GM18858 (cell line): ENCODE data around the gene ANK3.
A peak's percentile ranks its signal among the peaks of the same experiment; 100 is the strongest.

Experiments
- ATAC-seq: cut with Tn5 transposase; IDR thresholded peaks from one replicate; pipeline ENCODE4 v1.9.1; 2021; ENCODE audit not compliant: unreplicated experiment

The ANK3 gene

GRCh38 chr10:60003651-60004523, 385.8 kb downstream of the ANK3 start:
- ATAC-seq, result no peak

- ATAC-seq, result no peak
Observed at GRCh38 chr10:60000747-60001146, 388.9 kb downstream of the ANK3 start.

DNA sequence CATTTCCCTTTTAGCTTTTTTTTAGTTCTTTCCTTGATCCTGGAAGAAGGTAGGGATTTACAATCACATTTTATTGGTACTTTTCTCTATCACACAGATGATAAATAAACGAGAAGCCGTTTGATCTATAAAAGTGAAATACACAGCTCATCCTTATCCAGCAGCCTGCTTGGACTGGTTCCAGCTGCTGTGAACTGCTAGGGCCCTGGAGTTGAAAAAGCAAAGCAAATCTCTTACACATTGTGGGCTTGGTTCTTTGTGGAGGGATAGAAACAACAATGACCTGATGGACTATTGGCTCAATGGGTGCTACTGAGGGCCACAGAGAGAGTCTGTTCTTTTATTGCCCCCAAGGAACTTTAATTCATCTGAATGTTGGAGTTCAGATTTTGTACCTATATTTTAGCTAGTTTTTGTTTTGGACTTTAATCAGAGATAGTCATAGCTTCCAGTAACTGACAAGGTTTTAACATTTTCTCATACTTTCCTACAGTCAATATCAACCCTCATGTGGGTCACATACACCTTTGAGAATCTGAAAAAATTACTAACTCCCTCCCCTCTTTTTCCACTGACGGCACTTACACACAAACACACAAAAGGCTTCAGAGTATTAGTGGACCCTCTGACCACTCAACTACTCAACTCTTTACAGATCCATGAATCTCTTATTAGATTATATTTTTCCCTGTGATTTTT, 391.7 kb downstream of the ANK3 start:
- no peak for ATAC-seq

DNA sequence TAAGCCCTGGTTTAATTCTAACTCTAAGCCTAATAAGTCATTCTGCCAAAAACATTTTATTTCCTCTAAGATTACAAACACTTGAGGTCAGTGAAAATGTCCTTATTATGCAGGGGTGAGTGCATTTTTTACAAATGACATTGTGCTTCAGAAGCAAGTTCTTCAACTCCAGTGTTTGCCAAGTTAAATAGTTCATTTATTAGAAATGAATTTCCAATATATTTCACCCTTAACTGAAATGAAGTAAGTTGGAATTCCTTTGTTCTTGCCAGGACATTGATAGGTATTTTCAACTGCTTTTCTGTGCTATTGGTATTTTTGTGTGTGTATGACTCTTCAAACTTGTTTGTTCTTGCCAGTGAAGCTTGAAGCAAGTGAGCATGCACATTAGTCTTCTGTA, 393.8 kb downstream of the ANK3 start:
- ATAC-seq, result no peak

DNA sequence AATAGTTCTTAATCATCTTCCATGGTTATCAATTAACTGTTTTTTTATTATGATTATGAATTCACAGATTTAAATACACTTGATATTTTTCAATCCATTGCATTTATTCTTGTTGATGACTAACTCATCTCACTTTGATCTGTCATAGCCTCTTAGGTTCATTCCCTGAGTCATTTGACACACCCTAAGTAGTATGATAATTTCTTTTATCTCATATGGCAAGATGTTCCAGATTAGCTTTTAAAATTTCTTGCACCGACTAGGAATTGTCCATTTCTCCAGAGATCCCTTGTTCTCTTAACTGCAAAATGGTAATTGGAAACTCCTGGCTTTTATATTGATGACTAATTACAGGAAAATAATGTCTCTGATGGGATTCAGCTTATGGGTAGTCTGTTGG, 395.7 kb downstream of the ANK3 start:
- no peak for ATAC-seq

GRCh38 chr10:59991661-59992060, 398.0 kb downstream of the ANK3 start:
- ATAC-seq, result peak; percentile 80

DNA sequence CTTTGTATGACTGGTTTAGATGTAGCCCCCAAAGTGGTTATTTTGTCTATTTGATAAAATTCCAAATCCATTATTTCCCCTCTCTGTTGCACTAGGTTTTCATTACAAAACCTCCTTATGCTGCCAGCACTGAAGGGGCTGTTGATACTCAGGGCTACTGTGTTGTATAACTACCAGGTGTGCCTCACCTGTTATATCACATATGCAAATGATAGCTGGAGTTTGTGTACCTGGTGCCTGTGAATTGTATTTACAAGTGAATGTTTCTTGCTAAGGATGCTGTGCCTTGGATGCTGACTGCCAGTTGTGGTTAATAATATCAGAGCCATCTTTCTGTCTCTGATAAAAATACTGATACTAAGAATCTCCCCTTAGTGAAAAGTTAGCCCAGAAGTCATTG, 398.6 kb downstream of the ANK3 start:
- no peak for ATAC-seq

DNA sequence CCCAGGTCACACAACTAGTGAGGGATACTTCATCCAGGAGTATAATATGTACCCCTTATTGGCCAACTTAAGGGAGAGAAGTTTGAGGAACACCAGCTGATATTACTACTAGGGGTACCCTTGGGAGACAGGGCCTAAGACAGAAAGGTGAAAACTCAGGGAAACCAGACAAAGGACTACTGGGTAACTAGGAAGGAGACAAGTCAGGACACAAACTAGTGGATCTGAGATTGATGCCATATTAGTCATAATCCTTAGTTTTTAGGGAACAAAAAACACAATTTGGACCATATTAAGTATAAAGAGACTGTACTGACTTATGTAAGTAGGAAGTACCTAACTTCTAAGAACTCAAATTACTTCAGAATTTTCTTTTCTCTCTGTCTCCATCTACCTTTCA, 404.0 kb downstream of the ANK3 start:
- ATAC-seq, result no peak

DNA sequence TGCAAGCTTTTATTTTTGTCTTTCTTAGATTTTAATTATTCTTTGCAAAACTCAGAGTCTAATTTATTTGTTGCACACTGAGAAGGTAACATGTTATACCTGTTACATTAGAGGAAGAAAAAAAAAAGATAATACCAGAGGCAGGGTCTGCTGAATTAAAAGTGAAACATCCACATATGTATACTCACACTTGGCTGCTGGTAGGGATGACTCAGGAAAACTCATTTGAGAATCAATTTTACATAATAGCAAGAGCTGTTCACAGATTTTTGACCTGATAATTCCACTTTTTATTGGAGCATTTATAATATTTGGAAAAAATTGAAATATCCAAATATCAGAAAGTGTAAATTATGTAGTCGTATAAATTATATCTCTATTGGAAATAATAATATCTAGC, 405.3 kb downstream of the ANK3 start:
- ATAC-seq, result no peak

DNA sequence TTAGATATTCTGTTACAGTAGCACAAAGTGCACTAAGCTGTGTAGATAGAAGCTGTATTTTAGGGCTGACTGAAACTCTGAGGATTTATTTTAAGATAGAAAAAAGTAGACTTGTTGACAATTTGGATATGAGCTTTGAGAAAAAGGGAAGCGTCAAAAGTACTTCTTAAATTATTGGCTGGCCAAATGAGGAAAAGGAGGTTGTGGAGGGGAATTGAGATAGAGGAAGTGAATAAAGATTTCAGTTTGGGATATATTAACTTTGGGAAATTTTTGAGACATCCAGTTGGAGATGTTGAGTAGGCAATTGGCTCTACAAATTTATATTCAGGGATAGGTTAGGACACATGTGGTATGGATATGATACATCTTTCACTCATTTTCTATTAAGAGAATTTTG, 409.3 kb downstream of the ANK3 start:
- no peak for ATAC-seq

DNA sequence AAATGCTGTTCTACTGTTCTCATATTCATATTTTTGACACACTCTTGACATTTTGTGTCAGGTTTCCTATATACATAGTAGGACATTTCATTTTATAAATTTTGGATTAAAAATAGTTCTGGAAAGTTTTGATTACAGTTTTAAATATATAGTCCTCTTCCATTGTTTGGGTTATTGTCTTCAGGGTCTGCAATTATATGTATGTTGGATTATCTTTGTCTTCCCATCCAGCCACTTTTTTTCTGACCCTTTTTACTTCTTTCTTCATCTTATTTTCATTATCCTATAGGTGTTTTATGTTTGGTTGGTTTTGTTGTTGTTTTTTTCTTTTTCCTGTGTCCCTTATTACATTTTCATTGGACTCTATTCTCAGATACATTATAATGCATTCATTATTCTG, 412.2 kb downstream of the ANK3 start:
- no peak for ATAC-seq

DNA sequence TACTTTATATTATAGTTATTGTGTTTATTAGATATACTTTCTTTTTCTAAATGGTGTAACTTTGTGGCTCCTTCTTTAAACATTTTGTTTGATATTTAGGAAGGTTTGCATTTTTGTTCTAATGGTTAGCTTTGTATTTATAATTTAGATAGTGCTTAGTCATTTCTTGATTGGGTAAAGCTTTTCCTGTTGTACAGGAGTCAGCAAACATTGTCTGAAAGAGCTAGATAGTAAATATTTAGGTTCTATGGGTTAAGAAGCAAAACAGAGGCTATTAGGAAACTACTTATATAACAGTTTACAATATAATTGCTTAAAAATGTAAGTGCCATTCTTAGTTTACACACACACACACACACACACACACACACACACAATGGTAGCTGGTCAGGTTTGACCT, 412.8 kb downstream of the ANK3 start:
- no peak for ATAC-seq
